Measurements from ENCODE around the gene DUSP10. TPM values are rescaled to one million over a fixed set of nuclear protein-coding genes. Genes with fewer than 3 reads are reported as not detected.

The DUSP10 gene
- total RNA-seq, 2 experiments from 2014 or later = 2.6 to 4.4 TPM

DNA sequence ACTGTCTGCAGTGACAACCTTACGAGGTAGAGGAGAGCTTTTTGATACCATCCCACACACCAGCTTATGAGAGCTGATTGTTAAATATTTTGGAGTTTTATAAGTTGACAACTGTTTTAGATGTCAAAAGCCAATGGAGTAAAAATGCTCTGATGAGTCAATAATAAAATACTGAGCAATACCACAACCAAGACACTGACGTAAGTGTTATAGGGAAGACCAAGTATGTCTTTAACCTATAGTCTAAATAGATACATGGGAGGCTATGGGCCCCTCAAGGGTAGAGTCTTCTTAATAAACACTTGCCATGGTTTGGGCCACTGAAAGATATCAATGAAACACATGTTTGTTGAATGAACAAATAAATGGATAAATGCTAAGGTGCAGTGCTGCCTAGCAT lies 49.2 kb downstream of the DUSP10 start:
- Histone ChIP-seq H3K4me2 (ENCODE audit: low read length) (no peak overlapping the region), H3K4me3 (ENCODE audit: low read depth, low read length, poor library complexity, severe bottlenecking) (no peak overlapping the region), H2AFZ (ENCODE audit: low read length) (no peak overlapping the region), H3K79me2 (ENCODE audit: insufficient read depth, low read depth, low read length) (no peaks in the 10 kb centered on the region), H3K36me3 (ENCODE audit: insufficient read depth, low read length) (no peaks in the 10 kb centered on the region), H3K4me1 (ENCODE audit: insufficient read depth, low read length, poor library complexity, severe bottlenecking) (no peaks in the 10 kb centered on the region), H4K20me1 (ENCODE audit: insufficient read depth, low read length) (no peaks in the 10 kb centered on the region), H3K9me2 (ENCODE audit: insufficient read depth, low read length) (no peaks in the 10 kb centered on the region), H3K9me3 (ENCODE audit: low read length) (no peaks in the 10 kb centered on the region), H3K27ac (ENCODE audit: low read depth, low read length, poor library complexity, severe bottlenecking) (no peak overlapping the region)
- no TSS peak for BruUV-seq (replicated peaks)
- intact Hi-C loops (cut with micrococcal nuclease; ENCODE audit: unreplicated experiment) = no loop called here
- POLR2A ChIA-PET = interaction anchor here (0.6 kb wide), 1 partner anchor 21 kb away, joined by 3 read pairs; no protein-coding TSS in a partner anchor
- CTCF ChIA-PET (ENCODE audit: unreplicated experiment) = no interaction called here
- no peak for DNase-seq (ENCODE audit: low spot score)
- TF ChIP-seq, protein P1, sequence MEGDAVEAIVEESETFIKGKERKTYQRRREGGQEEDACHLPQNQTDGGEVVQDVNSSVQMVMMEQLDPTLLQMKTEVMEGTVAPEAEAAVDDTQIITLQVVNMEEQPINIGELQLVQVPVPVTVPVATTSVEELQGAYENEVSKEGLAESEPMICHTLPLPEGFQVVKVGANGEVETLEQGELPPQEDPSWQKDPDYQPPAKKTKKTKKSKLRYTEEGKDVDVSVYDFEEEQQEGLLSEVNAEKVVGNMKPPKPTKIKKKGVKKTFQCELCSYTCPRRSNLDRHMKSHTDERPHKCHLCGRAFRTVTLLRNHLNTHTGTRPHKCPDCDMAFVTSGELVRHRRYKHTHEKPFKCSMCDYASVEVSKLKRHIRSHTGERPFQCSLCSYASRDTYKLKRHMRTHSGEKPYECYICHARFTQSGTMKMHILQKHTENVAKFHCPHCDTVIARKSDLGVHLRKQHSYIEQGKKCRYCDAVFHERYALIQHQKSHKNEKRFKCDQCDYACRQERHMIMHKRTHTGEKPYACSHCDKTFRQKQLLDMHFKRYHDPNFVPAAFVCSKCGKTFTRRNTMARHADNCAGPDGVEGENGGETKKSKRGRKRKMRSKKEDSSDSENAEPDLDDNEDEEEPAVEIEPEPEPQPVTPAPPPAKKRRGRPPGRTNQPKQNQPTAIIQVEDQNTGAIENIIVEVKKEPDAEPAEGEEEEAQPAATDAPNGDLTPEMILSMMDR (conservative IDR thresholded peaks at IDR 0.05; ENCODE audit: low read length) = no peak
- TF ChIP-seq EZH2phosphoT487 (IDR thresholded peaks at IDR 0.05; ENCODE audit: borderline replicate concordance, low read depth, low read length) = no peak

DNA sequence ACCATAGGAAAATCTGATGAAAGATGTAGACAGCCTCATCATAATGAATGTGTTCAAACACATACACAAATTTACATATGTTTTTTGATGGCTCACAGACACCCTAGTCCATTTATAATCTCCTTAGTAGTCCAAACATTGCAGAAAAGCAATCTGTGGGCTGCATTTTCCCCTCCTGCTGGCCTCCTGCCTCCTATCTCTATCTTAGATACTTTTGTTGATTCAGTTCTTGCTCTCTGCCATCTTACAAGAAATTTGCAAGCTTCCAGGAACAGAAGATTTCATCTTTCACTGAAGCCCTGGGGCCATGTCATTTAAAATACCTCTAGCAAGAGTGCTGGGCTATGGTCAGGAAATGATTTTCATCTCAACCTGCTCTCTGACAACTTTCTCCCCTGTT lies 50.6 kb downstream of the DUSP10 start:
- intact Hi-C loops (cut with micrococcal nuclease; ENCODE audit: unreplicated experiment) = no loop called here
- Histone ChIP-seq H3K27ac (ENCODE audit: low read depth, low read length, poor library complexity, severe bottlenecking) (no peak overlapping the region), H3K79me2 (ENCODE audit: insufficient read depth, low read depth, low read length) (no peaks in the 10 kb centered on the region), H3K4me1 (ENCODE audit: insufficient read depth, low read length, poor library complexity, severe bottlenecking) (no peaks in the 10 kb centered on the region), H3K4me2 (ENCODE audit: low read length) (no peak overlapping the region), H2AFZ (ENCODE audit: low read length) (no peak overlapping the region), H3K4me3 (ENCODE audit: low read depth, low read length, poor library complexity, severe bottlenecking) (no peak overlapping the region), H3K9me3 (ENCODE audit: low read length) (no peaks in the 10 kb centered on the region), H3K9me2 (ENCODE audit: insufficient read depth, low read length) (no peaks in the 10 kb centered on the region), H4K20me1 (ENCODE audit: insufficient read depth, low read length) (no peaks in the 10 kb centered on the region), H3K36me3 (ENCODE audit: insufficient read depth, low read length) (no peaks in the 10 kb centered on the region)
- ChIA-PET CTCF (ENCODE audit: unreplicated experiment) (no interaction called here), POLR2A (interaction anchor here (0.8 to 1.4 kb wide), 2 partner anchors 8 to 17 kb away, joined by 3 read pairs; no protein-coding TSS in a partner anchor)
- BruUV-seq (replicated peaks) = no TSS peak
- TF ChIP-seq, protein P1 (conservative IDR thresholded peaks at IDR 0.05; ENCODE audit: low read length) = no peak
- TF ChIP-seq EZH2phosphoT487 (IDR thresholded peaks at IDR 0.05; ENCODE audit: borderline replicate concordance, low read depth, low read length) = no peak
- no peak for DNase-seq (ENCODE audit: low spot score)

DNA sequence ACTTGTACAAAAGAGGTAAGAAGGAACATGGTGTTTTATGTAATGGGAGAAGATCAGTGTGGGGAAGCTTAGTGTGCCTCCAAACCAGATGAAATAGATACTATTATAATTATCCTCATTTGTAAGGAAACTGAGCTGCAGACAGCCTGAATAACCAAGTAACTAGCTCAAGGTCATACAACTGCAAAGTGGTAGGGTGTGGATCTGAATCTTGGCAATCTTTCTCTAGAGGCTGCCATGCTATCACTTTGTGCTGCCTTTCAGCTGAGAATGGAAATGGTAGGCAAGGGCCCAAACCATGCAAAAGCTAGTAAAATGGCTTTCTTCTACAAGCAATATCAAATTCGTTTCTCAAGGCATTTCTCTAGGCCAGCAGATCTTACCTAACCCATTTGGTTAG lies 51.0 kb downstream of the DUSP10 start:
- no peak overlapping the region for H3K4me3 ChIP-seq (ENCODE audit: low read depth, low read length, poor library complexity, severe bottlenecking)
- no peak overlapping the region for H3K4me2 ChIP-seq (ENCODE audit: low read length)
- H3K36me3 ChIP-seq (ENCODE audit: insufficient read depth, low read length) = no peaks in the 10 kb centered on the region
- no peak overlapping the region for H2AFZ ChIP-seq (ENCODE audit: low read length)
- H3K9me2 ChIP-seq (ENCODE audit: insufficient read depth, low read length) = no peaks in the 10 kb centered on the region
- H3K79me2 ChIP-seq (ENCODE audit: insufficient read depth, low read depth, low read length) = no peaks in the 10 kb centered on the region
- ChIA-PET CTCF (ENCODE audit: unreplicated experiment) (no interaction called here), POLR2A (interaction anchor here (0.8 to 1.4 kb wide), 3 partner anchors 8 to 85 kb away, joined by 3 to 4 read pairs (median 3); no protein-coding TSS in a partner anchor)
- no peak for TF ChIP-seq EZH2phosphoT487 (IDR thresholded peaks at IDR 0.05; ENCODE audit: borderline replicate concordance, low read depth, low read length)
- TF ChIP-seq, protein P1 (conservative IDR thresholded peaks at IDR 0.05; ENCODE audit: low read length) = no peak
- DNase-seq (ENCODE audit: low spot score) = no peak
- H3K9me3 ChIP-seq (ENCODE audit: low read length) = no peaks in the 10 kb centered on the region
- no peaks in the 10 kb centered on the region for H4K20me1 ChIP-seq (ENCODE audit: insufficient read depth, low read length)
- intact Hi-C loops (cut with micrococcal nuclease; ENCODE audit: unreplicated experiment) = no loop called here
- H3K27ac ChIP-seq (ENCODE audit: low read depth, low read length, poor library complexity, severe bottlenecking) = no peak overlapping the region
- no peaks in the 10 kb centered on the region for H3K4me1 ChIP-seq (ENCODE audit: insufficient read depth, low read length, poor library complexity, severe bottlenecking)
- BruUV-seq (replicated peaks) = no TSS peak

All from OCI-LY7 (cell line).